NK-92 (cell line): Measurements from ENCODE around the gene YIPF1.

ENCODE experiments used
- DNase-seq: peaks from one replicate; lab custom pipeline; 2025; ENCODE audit not compliant: unreplicated experiment; lab: John Stamatoyannopoulos, UW

YIPF1 gene

DNA sequence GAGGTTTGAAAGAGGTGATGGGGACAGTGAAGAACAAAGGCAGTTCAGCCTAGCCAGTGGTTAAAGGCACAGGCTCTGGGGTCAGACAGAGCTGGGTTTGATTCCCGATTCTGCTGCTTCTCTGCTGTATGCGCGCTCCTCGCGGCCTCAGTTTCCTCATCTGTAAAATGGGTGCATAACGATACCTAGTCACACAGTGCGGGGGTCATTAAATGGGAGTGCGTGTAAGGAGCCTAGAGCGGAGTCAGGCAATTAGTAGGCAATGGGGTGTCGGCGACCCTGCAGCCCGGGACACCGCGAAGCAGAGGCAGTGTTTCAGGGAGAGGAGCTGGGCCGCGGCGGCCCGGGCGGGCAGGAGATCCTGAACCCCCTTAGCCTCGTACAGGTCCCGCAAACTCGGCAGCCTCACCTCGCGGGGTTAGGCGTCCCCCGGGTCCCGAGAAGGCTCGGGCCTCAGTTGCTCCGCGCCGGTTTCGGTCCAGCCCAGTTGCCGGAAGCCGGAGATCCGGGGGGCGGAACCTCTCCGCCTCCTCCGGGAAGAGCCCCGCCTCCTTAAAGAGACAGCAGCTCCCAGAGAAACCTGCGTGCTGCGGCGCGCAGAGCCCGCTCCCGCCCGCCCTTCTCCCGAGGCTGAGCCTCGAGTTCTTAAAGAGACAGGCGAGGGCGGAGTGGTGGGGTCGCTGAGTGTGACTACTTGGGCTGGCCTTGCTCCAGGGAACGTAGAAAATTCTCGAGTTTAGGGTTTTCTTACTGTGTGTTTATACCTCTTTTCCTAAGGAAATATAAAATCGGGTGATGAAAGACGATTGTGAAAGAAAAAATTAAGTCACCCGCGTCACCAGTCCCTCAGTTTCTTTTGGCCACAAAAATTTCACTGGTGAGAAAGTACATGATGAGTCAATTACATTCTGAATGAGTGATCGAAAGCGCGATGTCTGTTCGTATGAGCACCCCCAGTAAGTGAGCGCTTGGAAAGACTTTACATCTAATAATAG lies at the start of gene YIPF1:
YIPF1 (minus strand) TSS at position 494 of the 995 bp plus-strand sequence. CDS start 860 bp downstream, outside the sequence.
- DNase-seq = no peak

DNA sequence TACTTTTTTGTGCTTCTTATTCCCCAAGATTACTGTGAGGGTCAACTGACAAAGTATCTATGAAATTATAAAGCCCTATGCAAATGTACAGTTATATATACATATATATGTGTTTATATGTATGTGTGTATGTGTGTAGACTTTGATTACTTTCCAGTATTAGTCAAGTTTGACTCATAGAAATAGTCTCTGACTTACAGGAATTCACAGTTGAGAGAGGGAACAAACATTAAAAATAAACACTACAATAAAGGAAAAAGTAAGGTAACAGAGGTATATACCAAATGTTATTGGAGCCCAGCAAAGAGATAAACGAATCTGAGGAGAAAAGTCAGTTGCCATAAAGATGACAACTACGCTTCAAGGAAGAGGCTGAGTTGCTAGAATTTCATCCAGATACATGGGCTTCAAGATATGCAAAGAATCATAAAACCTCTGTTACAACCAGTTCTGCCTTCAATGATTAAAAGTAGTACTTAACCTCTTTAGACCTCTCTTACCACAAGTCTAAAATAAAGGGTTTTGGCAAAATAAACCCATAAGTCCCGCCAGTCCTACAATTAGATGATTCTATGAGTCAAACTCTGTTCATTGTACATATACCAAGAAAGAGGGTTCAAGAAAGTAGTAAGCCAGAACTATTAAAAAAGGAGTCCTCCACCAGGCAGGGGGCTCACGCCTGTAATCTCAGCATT lies 48.7 kb upstream of the YIPF1 start:
- DNase-seq = no peak

DNA sequence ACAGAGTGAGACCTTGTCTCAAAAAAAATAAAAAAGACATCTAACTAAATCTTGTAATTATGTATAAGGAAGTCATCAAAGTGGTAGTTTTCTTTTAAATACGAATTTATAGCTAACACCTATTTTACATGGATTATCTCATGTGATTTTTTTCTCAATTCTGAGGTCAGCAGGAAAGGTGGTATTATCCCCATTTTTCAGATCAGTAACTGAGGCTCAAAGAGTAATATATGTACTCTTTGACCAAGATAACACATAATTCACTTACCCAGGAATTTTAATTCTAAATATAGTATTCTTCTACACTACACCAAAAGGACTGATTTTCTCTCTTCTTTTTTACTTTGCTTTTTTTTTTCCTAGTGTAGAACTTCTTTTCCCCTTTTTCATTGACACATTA lies 46.8 kb upstream of the YIPF1 start:
- DNase-seq = no peak

DNA sequence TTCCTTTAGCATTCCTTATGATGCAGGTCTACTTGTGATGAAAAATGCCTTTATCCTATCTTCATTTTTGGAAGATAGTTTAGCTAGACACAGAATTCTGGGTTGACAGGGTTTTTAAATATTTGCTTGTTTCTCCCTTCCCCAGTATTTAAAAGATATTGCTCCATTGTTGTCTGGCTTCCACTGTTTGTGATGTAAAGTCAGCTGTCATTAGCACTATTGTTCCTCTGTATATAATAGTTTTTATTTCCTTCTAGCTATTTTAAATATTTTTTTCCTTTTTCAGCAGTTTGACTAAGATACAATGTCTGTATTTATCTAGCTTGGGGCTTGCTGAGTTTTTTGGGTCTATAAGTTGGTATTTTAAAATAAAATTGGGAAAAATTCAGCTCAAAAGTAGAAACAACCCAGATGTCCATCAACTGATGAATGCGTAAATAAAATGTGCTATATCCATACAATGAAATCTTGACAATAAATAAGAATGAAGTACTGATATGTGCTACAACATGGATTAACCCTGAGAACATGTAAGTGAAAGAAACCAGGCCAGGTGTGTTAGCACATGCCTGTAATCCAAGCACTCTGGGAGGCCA lies 44.7 kb upstream of the YIPF1 start:
- DNase-seq = no peak

DNA sequence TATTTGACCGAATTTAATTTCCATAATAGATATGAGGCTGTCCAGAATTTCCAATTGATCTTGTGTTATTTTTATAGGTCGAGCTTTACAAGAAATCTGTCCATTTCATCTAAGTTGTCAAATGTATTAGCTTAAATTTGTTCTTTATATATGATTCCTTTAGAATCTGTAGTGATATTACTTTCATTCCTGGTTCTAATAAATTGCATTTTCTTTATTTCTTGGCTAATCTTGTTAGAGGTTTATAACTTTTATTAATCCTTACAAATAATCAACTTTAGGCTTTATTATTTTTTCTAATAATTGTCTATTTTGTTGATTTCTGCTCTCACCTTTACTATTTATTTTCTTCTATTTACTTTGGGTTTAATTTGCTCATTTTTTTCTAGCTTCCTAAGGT lies 41.9 kb upstream of the YIPF1 start:
- no peak for DNase-seq

DNA sequence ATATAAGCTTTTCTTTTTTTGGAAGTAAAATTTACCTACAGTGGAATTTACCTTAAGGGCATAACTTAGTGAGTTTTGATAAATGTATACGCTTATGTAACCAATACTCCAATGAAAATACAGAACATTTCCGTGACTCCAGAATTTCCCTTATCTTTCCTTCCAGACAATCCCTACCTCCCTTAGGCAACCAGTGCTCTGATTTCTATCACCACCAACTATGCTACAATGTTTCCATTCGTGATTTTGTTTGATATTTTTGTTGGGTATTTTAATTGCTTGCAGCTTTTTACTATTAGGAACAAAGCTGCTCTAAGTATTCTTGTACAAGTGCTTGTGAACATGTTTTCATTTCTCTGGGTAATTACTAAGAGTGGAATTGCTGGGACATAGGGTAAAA lies 41.3 kb upstream of the YIPF1 start:
- DNase-seq = no peak

DNA sequence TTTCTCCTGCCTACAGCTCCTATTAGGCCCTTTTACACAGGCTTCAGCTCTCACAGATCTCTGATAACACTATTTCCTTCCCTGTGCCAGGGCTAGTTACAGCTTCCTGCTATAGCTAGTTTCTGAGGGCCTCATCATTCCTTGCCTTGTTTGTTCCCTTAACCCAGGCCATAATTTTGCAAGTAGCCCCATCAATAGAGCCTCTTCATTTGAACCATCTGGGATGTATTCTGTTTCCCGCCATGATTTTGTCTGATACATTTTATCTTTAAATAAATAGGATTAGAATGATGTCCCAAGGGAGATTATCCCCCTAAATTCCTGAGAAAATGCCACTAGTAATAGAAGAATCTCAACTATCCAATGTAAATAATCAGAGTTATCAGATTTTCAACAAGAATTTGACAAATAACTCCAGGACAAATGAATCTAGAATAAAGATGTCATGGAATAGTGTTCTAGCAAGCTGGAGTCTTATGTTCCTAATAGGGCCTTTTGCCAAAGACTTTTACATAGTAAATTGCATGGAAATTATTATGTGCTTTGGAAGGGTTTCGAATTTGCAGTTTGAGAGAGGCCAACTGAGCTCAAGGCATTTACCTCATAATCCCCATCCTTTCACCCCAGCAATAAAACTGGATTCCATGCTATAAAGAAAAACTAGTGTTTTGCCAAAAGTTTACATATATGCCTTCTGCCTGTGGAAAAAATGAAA lies 39.8 kb upstream of the YIPF1 start:
- DNase-seq = no peak

DNA sequence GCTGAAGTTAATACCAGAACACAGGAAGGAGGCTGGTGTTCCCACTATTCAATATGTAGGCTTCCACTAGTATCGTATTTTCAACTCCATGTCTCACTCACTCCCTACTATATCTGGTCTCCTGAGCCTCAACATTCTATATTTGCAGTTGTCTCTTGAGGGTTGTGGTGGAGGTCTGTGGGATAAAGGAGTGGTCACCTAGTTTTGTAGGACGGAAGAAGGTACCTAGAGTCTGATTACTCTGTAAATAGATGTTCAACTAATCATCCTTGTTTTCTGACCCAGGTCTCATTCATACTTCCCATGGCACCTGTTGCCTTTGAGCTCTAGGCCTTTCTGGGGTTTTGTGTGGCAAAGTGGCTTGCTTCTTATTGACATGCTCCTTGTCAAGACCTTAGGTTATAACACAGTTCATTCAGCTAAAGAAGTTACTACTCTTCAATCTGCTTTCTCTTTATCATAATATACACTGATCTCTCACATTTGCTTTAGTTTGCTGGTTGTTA lies 37.8 kb upstream of the YIPF1 start:
- DNase-seq = no peak

DNA sequence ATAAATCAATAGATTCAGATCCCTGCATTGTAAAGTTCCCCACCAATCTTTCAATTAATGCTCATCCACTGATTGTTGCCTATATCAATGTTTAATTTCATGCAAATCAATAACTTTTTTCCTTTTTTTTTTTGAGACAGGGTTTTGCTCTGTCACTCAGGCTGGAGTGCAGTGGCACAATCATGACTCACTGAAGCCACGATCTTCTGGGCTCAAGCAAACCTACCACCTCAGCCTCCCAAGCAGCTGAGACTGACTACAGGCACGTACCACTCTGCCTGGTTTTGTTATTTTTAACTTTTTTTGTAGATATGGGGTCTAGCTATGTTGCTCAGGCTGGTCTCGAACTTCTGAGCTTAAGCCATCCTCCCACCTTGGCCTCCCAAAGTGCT lies 30.1 kb upstream of the YIPF1 start:
- DNase-seq = no peak

DNA sequence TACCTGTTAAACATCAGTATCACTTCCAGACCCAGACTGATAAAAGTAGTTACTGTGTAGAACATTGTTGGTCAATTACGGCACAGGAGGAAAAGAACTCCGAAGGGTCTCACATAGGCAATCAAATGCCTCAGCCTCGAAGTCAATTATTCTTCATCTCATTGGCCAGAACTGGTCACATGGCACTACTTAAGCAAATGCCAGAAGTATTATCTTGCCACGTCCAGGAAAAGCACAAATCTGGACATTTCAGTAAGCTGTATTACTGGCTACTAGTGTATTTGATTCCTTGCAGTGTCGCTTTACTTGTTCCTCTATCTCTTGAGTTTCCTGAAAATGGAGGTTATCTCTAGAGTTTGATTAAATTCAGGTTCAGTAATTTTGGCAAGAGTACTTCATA lies 28.7 kb upstream of the YIPF1 start:
- DNase-seq = no peak

DNA sequence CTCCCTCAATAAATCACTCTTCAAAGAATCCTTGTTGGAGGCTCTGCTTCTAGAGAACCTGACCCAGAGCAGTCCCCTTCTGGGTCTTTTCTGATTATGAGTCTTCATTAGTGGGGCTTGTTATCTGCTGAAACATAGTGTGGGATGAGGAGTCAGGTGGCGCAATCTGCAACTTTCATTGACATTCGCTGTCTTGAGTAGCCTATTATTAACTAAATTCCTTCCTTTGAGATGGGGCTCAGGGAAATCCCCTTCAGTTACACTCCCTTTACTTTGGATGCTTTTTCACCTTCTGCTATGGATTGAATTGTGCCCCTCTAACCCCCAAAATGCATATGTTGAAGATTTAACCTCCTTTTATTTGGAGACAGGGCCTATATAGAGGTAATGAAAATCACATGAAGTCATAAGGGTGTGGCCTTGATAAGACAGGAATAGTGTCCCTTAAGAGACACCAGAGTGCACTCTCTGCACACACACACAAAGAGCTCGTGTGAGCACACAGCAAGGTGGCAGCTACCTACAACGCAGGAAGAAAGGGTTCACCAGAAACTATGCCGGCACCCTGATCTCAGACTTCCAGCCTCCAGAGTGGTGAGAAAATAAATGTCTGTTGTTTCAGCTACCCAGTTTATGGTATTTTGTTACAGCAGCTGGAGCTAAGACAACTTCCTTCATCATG lies 23.9 kb upstream of the YIPF1 start:
- DNase-seq = no peak

DNA sequence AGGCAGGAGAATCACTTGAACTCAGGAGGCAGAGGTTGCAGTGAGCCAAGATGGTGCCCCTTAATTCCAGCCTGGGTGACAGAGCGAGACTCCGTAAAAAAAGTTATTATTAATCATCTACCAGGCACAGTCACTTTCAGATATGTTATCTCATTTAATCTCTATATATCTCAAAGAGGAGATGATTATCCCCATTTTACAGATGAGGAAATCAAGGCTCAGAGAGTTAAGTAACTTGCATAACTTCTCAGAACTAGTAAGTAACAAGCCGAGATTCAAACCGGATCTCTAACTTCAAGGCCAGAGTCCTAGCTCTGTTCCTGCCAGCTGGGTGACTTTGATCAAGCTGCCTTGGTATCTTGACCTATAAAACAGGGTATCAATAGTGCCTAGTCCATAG lies 21.8 kb upstream of the YIPF1 start:
- no peak for DNase-seq

DNA sequence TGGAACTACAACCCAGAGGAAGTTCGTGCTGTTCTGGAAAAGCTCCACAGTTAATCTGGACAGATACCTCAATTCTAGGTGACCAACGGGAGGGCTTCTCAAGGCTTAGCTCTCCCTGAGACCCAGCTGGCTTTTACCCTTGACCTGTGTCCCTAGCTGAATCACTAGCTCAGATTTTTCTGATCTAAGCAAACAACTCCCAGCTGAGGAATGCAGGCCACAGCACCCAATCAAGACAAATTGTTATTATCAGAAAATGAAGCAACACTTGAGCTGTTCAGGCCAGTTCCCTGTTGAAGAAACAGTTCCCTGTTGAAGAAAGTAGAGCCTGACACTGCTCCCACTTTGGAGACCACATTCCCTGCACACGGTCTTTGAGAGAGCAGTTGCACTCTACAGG lies 20.3 kb upstream of the YIPF1 start:
- DNase-seq = no peak

DNA sequence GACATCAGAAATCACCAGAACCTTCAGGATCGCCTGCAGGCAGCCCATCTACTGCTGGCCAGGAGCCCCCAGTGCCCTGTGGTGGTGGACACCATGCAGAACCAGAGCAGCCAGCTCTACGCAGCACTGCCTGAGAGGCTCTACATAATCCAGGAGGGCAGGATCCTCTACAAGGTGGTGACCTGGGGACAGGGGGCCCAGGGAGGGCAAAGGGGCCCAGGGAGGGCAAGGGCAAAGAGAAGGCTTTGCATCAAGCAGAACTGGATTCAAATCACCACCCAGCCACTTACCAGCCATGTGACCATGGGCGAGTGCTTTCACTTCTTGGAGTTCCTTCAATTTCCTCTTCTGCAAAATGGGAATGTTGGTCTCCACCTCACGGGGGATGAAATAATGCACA lies 16.5 kb upstream of the YIPF1 start:
- DNase-seq = no peak

DNA sequence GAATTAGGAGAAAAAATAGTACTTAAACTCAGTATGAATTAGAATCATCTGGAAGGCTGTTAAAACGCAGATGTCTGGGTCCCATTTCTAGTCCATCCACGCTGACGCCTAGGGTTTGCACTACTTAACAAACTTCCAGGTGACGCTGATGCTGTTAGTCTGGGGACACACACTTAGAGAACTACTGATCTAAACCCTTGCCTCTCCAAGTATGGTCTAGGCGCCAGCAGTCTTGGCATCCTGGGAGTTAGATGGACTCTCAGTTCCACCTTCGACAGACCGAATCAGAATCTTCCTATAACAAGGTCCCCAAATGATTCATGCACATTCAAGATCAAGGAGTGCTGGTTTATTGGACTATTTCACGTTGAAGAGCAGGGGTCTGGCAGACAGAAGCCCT lies 15.9 kb upstream of the YIPF1 start:
- no peak for DNase-seq

DNA sequence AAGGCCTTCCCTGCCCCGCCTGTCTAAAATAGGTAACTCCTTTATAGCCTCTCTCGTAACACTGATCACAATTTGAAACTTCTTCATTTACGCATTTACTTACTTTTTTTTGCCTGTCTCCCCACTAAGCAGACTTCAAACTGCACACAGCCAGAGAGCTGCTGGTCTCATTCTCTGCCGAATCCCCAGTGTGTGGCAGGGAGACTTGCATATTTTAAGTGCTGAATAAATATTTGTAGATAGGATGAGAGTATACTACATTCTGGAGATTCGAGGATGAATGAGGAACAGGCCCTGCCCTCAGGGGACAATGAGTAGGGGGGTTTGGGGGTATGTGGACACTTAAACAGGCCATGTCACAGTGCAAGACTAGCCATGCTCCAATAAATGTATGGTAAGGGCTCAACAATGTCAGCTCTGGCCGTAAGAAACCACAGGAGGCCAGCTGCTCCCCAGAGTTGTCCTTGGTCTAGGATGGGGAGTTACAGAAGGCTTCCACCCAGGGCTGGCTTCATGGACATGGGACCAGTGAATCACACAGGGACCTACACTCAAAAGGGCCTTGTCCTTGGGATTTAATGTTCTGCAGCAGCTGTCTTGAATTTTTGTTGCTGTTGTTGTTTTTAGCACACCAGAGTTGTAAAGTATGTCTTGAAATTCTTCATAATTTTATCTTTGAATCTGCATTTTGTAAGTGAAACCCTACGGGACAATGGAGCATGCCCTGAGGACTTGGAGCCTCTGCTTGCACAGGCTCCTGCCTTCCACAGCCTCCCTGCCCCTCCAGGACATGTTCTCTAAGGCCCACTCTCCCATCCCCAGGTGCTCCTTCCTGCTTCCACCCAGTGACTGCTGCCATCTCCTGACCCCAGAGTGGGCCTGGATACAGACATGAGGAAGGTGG lies 12.9 kb upstream of the YIPF1 start:
- DNase-seq = no peak

DNA sequence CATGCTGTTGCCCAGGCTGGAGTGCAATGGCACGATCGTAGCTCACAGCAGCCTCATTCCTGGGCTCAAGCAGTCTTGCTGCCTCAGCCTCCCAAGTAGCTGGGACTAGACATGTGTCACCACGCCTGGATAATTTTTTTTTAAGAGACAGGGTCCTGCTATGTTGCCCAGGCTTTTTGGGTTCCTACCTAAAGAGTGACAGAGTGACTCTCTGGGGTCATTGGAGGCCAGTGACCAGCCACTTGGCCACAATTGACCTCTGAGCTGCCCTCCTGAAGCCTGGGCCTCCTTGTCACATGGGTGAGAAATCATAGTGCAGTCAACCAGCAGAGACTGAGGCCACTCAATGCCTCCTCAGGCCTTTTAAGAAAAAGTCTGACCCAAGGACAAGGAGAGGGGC lies 10.1 kb upstream of the YIPF1 start:
- no peak for DNase-seq

DNA sequence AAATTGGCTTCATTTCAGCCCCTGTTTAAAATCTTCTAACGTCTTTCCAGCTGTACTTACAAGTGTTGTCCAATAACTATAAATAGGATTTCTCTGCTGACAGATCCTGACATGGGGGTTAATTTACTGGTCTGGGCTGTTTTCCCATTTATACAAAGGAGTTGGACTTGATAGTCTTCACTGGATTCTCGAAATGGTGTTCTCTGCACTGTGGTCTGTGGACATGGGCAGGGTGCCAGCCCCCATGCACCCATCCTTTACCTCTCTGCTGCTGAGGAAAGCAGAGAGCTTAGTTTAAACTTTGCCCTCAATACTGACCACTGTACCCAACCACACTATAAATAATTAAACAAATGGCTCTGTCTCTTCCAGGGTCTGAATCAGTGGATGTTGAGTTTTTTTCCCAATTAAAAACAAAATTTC lies 9.6 kb upstream of the YIPF1 start:
- no peak for DNase-seq

DNA sequence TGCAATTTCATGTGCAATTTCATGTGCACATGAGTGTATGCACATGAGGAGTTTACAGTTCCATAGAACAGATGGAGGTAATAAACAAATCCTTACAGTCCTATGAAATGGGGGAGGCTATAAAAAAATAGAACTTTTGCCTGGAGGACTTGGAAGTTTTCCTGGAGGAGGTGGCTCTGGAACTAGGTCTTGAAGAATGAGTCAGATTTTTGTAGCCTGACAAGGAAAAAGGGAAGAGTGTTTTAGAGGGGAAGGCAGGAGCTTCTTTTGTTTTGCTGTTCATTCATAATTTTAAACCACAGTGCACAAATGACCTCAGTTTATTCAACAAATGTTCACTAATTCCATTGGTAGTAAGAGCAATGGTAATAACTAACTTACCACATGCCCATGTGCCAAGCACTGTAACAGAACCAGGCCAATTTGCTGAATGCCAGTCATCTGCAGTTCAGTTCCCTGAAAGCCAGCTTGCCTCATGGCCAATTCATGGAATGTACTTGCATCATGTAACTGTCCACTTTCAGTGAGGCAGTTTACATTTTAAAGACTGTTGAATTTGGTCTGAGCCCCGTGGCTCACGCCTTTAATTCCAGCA lies 7.1 kb upstream of the YIPF1 start:
- no peak for DNase-seq
